IMR-90 (cell line): Measurements from ENCODE around the gene ECE2. TPM values are rescaled to one million over a fixed set of nuclear protein-coding genes. Genes with fewer than 3 reads are reported as not detected.

Source experiments
- ATAC-seq: fragments of 200-7000 bp; cut with Tn5 transposase; 2 replicates; pipeline ENCODE4 v1.9.1; 2020; ENCODE audit warnings: low read depth, mild to moderate bottlenecking, moderate library complexity
- BruUV-seq: library from RNA; stranded (reverse); fragments of 400-500 nt; replicated peaks from 2 replicates; lab custom pipeline; 2021; lab: Mats Ljungman, UMichigan
- CTCF ChIA-PET: fragments of 300-600 bp; formaldehyde crosslinking; extraction: SDS; loops from one replicate; lab custom pipeline; 2021; ENCODE audit warnings: antibody characterized with exemption; lab: Yijun Ruan, JAX
- POLR2A ChIA-PET: fragments of 300-600 bp; sonication (Branson Sonifier 250); formaldehyde crosslinking; loops from one replicate; lab custom pipeline; 2022; ENCODE audit warnings: antibody characterized with exemption; ENCODE audit not compliant: unreplicated experiment; lab: Charles Lee
- DNase-seq: peaks from one replicate; pipeline ENCODE4 v3.0.0; 2013
- H2AFZ ChIP-seq: replicated peaks from 2 replicates; pipeline ENCODE3; 2013; ENCODE audit warnings: low read length, mild to moderate bottlenecking; ENCODE audit not compliant: poor library complexity
- H2AK5ac ChIP-seq: 2 replicates; pipeline ENCODE4 v1.6.1; 2013; ENCODE audit warnings: low read depth, low read length, inconsistent platforms
- H2AK9ac ChIP-seq: replicated peaks from 2 replicates; pipeline ENCODE3; 2013; ENCODE audit warnings: mild to moderate bottlenecking, low read depth, low read length, moderate library complexity; ENCODE audit not compliant: poor library complexity
- H2BK120ac ChIP-seq: 2 replicates; pipeline ENCODE4 v1.6.1; 2013; ENCODE audit warnings: low read depth, low read length, inconsistent platforms
- H2BK15ac ChIP-seq: 3 replicates; pipeline ENCODE4 v1.6.1; 2013; ENCODE audit warnings: low read depth, low read length, inconsistent platforms
- H2BK20ac ChIP-seq: 2 replicates; pipeline ENCODE4 v1.6.1; 2013; ENCODE audit warnings: low read depth, mild to moderate bottlenecking, inconsistent platforms, low read length, moderate library complexity
- H2BK5ac ChIP-seq: 2 replicates; pipeline ENCODE4 v1.6.1; 2013; ENCODE audit warnings: mild to moderate bottlenecking, low read depth, low read length, inconsistent platforms; ENCODE audit not compliant: poor library complexity, severe bottlenecking
- H3K14ac ChIP-seq: replicated peaks from 2 replicates; pipeline ENCODE4 v1.6.1; 2013; ENCODE audit warnings: low read depth, low read length, inconsistent platforms
- H3K18ac ChIP-seq: 2 replicates; pipeline ENCODE4 v1.6.1; 2013; ENCODE audit warnings: low read depth, low read length, control low read depth
- H3K23ac ChIP-seq: 2 replicates; pipeline ENCODE4 v1.6.1; 2013; ENCODE audit warnings: low read depth, low read length, inconsistent platforms
- H3K27ac ChIP-seq: 2 replicates; pipeline ENCODE4 v1.5.1; 2013; ENCODE audit warnings: mild to moderate bottlenecking, control low read depth, low read length; ENCODE audit not compliant: insufficient read depth
- H3K27me3 ChIP-seq: 2 replicates; pipeline ENCODE4 v1.6.1; 2013; ENCODE audit warnings: low read length; ENCODE audit not compliant: control insufficient read depth, insufficient read depth
- H3K36me3 ChIP-seq: 2 replicates; pipeline ENCODE4 v1.6.1; 2013; ENCODE audit warnings: low read length, mixed read lengths; ENCODE audit not compliant: control insufficient read depth, insufficient read depth
- H3K4ac ChIP-seq: 2 replicates; pipeline ENCODE4 v1.6.1; 2013; ENCODE audit warnings: low read depth, low read length, inconsistent platforms
- H3K4me1 ChIP-seq: 2 replicates; pipeline ENCODE4 v1.6.1; 2013; ENCODE audit warnings: low read length, mixed read lengths; ENCODE audit not compliant: control insufficient read depth, insufficient read depth
- H3K4me2 ChIP-seq: 2 replicates; pipeline ENCODE4 v1.6.1; 2013; ENCODE audit warnings: low read depth, mild to moderate bottlenecking, control low read depth, low read length, moderate library complexity
- H3K4me3 ChIP-seq: 2 replicates; pipeline ENCODE4 v1.5.1; 2013; ENCODE audit warnings: low read depth, mild to moderate bottlenecking, control low read depth, low read length, moderate library complexity; ENCODE audit not compliant: insufficient read depth
- H3K56ac ChIP-seq: 2 replicates; pipeline ENCODE4 v1.6.1; 2013; ENCODE audit warnings: low read length, inconsistent platforms; ENCODE audit not compliant: insufficient read depth; ENCODE audit errors: extremely low read depth
- H3K79me1 ChIP-seq, 2 experiments: 2 replicates each; pipeline ENCODE4 v1.6.1; 2013; ENCODE audit warnings: low read length in 2 of 2, inconsistent platforms in 1 of 2, low read depth in 1 of 2
- H3K9ac ChIP-seq: 2 replicates; pipeline ENCODE4 v1.6.1; 2013; ENCODE audit warnings: low read depth, low read length, control low read depth
- H3K9me1 ChIP-seq: 2 replicates; pipeline ENCODE4 v1.6.1; 2013; ENCODE audit warnings: low read length, inconsistent platforms; ENCODE audit not compliant: insufficient read depth
- H3K9me3 ChIP-seq: 2 replicates; pipeline ENCODE4 v1.6.1; 2013; ENCODE audit warnings: low read length; ENCODE audit not compliant: control insufficient read depth, insufficient read depth
- H4K20me1 ChIP-seq: 2 replicates; pipeline ENCODE4 v1.6.1; 2013; ENCODE audit warnings: low read length, inconsistent platforms; ENCODE audit not compliant: insufficient read depth
- H4K5ac ChIP-seq: 2 replicates; pipeline ENCODE4 v1.6.1; 2013; ENCODE audit warnings: mild to moderate bottlenecking, low read depth, low read length, control low read depth
- H4K8ac ChIP-seq, 2 experiments: 2 replicates each; pipeline ENCODE4 v1.6.1; 2013; ENCODE audit warnings: low read depth in 2 of 2, low read length in 2 of 2, control low read depth in 1 of 2, inconsistent platforms in 1 of 2
- H4K91ac ChIP-seq: 2 replicates; pipeline ENCODE4 v1.6.1; 2013; ENCODE audit warnings: low read depth, low read length, inconsistent platforms; ENCODE audit not compliant: insufficient read depth
- FOS ChIP-seq: fragments of 150-350 bp; IDR thresholded peaks from 2 replicates; pipeline ENCODE4 v1.6.1; 2016; ENCODE audit warnings: low read depth, low read length
- MAZ ChIP-seq: IDR thresholded peaks from 2 replicates; pipeline ENCODE4 v1.6.1; 2012; ENCODE audit warnings: low read depth, mild to moderate bottlenecking, low read length, improper control_type of control experiment, moderate library complexity, borderline replicate concordance
- NFE2L2 ChIP-seq: fragments of 150-350 bp; IDR thresholded peaks from 2 replicates; pipeline ENCODE4 v1.6.1; 2016; ENCODE audit warnings: low read depth, mild to moderate bottlenecking, low read length
- POLR2A ChIP-seq: IDR thresholded peaks from 2 replicates; pipeline ENCODE4 v1.6.1; 2012; ENCODE audit warnings: mild to moderate bottlenecking, low read depth, low read length
- RAD21 ChIP-seq: IDR thresholded peaks from 2 replicates; pipeline ENCODE4 v1.6.1; 2012; ENCODE audit warnings: low read length, improper control_type of control experiment
- WGBS, 2 experiments: methylation state at CpG; one replicate each; pipeline versions ENCODE4 v1.1.5 to v1.1.7; 2013; ENCODE audit warnings: missing lambda C conversion rate in 2 of 2; ENCODE audit not compliant: insufficient read length in 1 of 2; ENCODE audit errors: extremely low coverage in 2 of 2; 5-methylcytosine and 5-hydroxymethylcytosine counted together
- dilution Hi-C: fragments of 300-500 bp; cut with HindIII; formaldehyde crosslinking; loops from one replicate; pipeline ENCODE4 v1.14.3; 2018; ENCODE audit warnings: low sequenced_read_pairs; ENCODE audit not compliant: unreplicated experiment
- in situ Hi-C: fragments of 300-500 bp; cut with MboI; formaldehyde crosslinking; loops from 3 replicates; pipeline ENCODE4 v1.14.3; 2019; ENCODE audit warnings: low sequenced_read_pairs, inconsistent platforms, mixed read lengths
- intact Hi-C: fragments of 100-400 bp; cut with micrococcal nuclease; formaldehyde crosslinking; loops from 2 replicates; pipeline ENCODE4 v1.10.0; 2022
- polyA plus RNA-seq, 3 experiments: library from polyadenylated mRNA; depleted of rRNA; stranded (reverse); fragments of >200 nt; gene quantifications; 2 replicates each; pipeline ENCODE4 v1.2.3, GENCODE V29; 2012; ENCODE audit warnings: low replicate concordance in 1 of 3
- total RNA-seq: library from RNA; depleted of rRNA; stranded (reverse); fragments of >200 nt; gene quantifications from 2 replicates; pipeline ENCODE4 v1.2.3, GENCODE V29; 2012

Gene ECE2
- total and polyA plus RNA-seq, 2 of the 4 experiments (the other 2 are of a cell fraction), result not detected

DNA sequence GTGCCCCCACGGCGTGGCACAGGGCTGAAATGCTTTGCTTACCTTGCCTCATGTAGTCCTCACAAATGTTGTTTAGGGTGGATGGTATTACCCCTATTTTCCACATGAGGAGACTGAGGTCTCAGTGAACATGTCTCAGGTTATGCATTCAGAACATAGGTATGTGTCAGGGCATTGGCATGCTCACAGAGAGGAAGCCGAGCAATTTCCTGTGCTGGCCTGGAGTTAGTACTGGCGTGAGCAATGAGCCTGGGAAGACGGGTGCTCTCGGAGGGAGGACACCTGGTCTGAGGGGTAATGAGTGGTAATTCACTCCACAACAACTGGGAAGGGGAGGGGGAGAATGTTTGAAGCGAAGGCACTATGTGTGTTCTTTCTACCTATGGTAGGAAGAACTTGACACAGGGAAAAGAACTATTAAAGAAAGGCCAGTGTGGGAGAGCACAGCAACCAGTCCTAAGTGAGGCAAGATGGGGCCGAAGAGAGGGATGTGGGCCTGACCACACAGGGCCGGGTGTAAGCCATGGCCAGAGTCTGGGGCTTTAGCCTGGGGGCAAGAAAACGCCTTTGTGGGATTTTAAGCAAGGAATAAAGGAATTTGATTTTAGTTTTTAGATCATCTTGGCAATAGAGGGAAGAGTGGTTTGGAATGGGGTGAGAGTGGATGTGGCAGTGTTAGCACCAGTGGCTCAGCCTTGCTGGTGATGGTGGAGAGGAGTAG is 56.7 kb downstream of the ECE2 start:
- Histone ChIP-seq H3K4me2 (peak overlapping the region; percentile 48; the same call in 1 of the 2 replicates), H3K9me1 (peaks cover 18% of the 10 kb centered on the region), H3K14ac (peak overlapping the region; percentile 92), H3K4me3 (no peak overlapping the region), H2AFZ (no peak overlapping the region), H2BK15ac (peak overlapping the region; percentile 48; the same call in 1 of the 3 replicates), H3K79me1 (peaks cover 11 to 72% of the 10 kb centered on the region in 2 experiments; a peak in 3 of 4 replicates), H3K4me1 (peaks cover 28% of the 10 kb centered on the region), H4K20me1 (peaks cover 60% of the 10 kb centered on the region), H4K91ac (peak overlapping the region; percentile 48), H3K9me3 (no peaks in the 10 kb centered on the region), H3K36me3 (peaks cover 64% of the 10 kb centered on the region), H3K23ac (peak overlapping the region; percentile 95), H3K27me3 (no peaks in the 10 kb centered on the region), H2BK20ac (peak overlapping the region; percentile 72; the same call in 1 of the 2 replicates), H2BK120ac (peak overlapping the region; percentile 84), H2BK5ac (peak overlapping the region; percentile 93), H3K56ac (peak overlapping the region; percentile 1; the same call in 1 of the 2 replicates), H3K18ac (peak overlapping the region; percentile 4; the same call in 1 of the 2 replicates), H4K8ac (peak overlapping the region; percentile 8 to 69; a peak in 3 of 4 replicates), H2AK9ac (peak overlapping the region; percentile 80), H3K4ac (peak overlapping the region; percentile 92), H3K9ac (peak overlapping the region; percentile 5; the same call in 1 of the 2 replicates), H4K5ac (peak overlapping the region; percentile 27; the same call in 1 of the 2 replicates), H2AK5ac (peak overlapping the region; percentile 91), H3K27ac (peak overlapping the region; percentile 59)
- ATAC-seq, result peak; percentile 33
- peak; percentile 49; the same call in 1 of the 2 replicates for TF ChIP-seq POLR2A
- peak; percentile 9; the same call in 1 of the 2 replicates for TF ChIP-seq FOS
- no peak; the same call in 1 of the 2 replicates for TF ChIP-seq RAD21
- no peak for TF ChIP-seq NFE2L2
- TF ChIP-seq MAZ, result peak; percentile 40; the same call in 1 of the 2 replicates
- WGBS, 2 experiments, result 100% methylated on average over 2 of the region's 10 CpGs; no CpG with 5 or more reads in 1 of the 2 experiments
- peak; percentile 95 for DNase-seq
- POLR2A ChIA-PET, result no interaction called here
- dilution Hi-C loops, result no loop called here
- intact Hi-C loops, result no loop called here
- in situ Hi-C loops, result no loop called here
- BruUV-seq, result no TSS peak
- CTCF ChIA-PET, result no interaction called here
